Measurements from ENCODE around the gene SYCE1.
A peak's percentile ranks its signal among the peaks of the same experiment; 100 is the strongest.
"Not testable (repeated sequence)": the region's sequence is repeated elsewhere in the genome, so short reads cannot be mapped to it uniquely, and the experiment has no call there.

Gene SYCE1

DNA sequence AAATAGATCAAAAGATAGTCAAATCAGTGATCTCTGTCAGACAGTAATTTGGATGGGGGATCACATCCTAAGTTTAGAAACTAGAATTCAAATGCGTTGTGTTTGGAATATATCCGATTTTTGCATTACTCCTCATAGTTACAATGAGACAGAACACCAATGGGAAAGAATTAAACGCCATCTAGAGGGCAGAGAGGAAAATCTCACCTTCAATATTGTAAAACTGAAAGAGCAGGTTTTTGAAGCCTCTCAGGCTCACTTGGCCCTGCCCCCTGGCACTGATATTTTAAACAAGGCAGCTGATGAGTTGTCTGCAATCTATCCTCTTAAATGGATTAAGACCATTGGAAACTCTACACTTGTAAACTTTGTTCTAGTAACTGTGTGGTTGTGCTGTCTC is 43.5 kb upstream of the SYCE1 start:
- no peaks in the 10 kb centered on the region for H3K36me3 ChIP-seq (ENCODE audit: insufficient read depth, low read length)
- H4K20me1 ChIP-seq (ENCODE audit: insufficient read depth, low read length): no peaks in the 10 kb centered on the region
- H3K27ac ChIP-seq (ENCODE audit: low read length): no peak overlapping the region
- no peak overlapping the region for H3K9ac ChIP-seq (ENCODE audit: low read depth, low read length)
- no peaks in the 10 kb centered on the region for H3K4me1 ChIP-seq (ENCODE audit: insufficient read depth, low read length)
- ATAC-seq (ENCODE audit: insufficient read depth, low read depth): no peak
- no peaks in the 10 kb centered on the region for H3K79me2 ChIP-seq (ENCODE audit: insufficient read depth, low read length)
- H3K4me3 ChIP-seq (ENCODE audit: low read depth in 1 of 2, low read length in 2 of 2): no peak overlapping the region
- H3K27me3 ChIP-seq (ENCODE audit: insufficient read depth, low read length, poor library complexity): no peaks in the 10 kb centered on the region
- no peak for TF ChIP-seq EZH2 (IDR thresholded peaks at IDR 0.05; ENCODE audit: borderline replicate concordance, low read depth, low read length, severe bottlenecking)
- TF ChIP-seq, protein P1, sequence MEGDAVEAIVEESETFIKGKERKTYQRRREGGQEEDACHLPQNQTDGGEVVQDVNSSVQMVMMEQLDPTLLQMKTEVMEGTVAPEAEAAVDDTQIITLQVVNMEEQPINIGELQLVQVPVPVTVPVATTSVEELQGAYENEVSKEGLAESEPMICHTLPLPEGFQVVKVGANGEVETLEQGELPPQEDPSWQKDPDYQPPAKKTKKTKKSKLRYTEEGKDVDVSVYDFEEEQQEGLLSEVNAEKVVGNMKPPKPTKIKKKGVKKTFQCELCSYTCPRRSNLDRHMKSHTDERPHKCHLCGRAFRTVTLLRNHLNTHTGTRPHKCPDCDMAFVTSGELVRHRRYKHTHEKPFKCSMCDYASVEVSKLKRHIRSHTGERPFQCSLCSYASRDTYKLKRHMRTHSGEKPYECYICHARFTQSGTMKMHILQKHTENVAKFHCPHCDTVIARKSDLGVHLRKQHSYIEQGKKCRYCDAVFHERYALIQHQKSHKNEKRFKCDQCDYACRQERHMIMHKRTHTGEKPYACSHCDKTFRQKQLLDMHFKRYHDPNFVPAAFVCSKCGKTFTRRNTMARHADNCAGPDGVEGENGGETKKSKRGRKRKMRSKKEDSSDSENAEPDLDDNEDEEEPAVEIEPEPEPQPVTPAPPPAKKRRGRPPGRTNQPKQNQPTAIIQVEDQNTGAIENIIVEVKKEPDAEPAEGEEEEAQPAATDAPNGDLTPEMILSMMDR (IDR thresholded peaks at IDR 0.05; ENCODE audit: borderline replicate concordance, extremely low read depth, low read length, poor library complexity, severe bottlenecking): peak; percentile 63
- no peak overlapping the region for H2AFZ ChIP-seq (ENCODE audit: low read depth, low read length)
- H3K4me2 ChIP-seq (ENCODE audit: insufficient read depth, low read length): no peak overlapping the region
- H3K9me3 ChIP-seq (ENCODE audit: insufficient read depth, low read length, severe bottlenecking): peaks cover 15% of the 10 kb centered on the region
- no peak for DNase-seq

DNA sequence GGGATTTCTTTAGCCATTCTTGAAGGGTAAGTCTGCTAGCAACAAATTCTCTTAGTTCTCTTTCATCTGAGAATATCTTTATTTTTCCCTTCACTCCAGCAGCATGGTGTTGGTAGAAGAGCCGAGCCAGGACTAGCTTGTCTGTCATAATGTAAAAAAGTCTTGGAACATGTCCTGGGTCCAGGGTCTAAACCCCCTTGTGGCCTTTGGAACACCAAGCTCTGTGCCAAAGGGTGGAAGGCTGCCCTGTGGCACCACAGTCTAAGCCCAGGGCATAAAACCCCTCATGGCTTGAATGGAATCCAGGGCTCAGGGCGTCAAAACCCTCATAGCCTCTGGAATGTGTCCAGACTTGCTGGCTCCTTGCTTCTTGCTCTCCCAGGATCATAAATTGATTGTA is 38.1 kb upstream of the SYCE1 start:
- H3K4me2 ChIP-seq (ENCODE audit: insufficient read depth, low read length); ATAC-seq (ENCODE audit: insufficient read depth, low read depth); H2AFZ ChIP-seq (ENCODE audit: low read depth, low read length); H4K20me1 ChIP-seq (ENCODE audit: insufficient read depth, low read length); H3K27me3 ChIP-seq (ENCODE audit: insufficient read depth, low read length, poor library complexity); H3K4me3 ChIP-seq (ENCODE audit: low read depth in 1 of 2, low read length in 2 of 2); H3K4me1 ChIP-seq (ENCODE audit: insufficient read depth, low read length); H3K27ac ChIP-seq (ENCODE audit: low read length); DNase-seq; H3K36me3 ChIP-seq (ENCODE audit: insufficient read depth, low read length); H3K9ac ChIP-seq (ENCODE audit: low read depth, low read length); H3K79me2 ChIP-seq (ENCODE audit: insufficient read depth, low read length): not testable (repeated sequence)
- peaks cover 13% of the 10 kb centered on the region for H3K9me3 ChIP-seq (ENCODE audit: insufficient read depth, low read length, severe bottlenecking)

DNA sequence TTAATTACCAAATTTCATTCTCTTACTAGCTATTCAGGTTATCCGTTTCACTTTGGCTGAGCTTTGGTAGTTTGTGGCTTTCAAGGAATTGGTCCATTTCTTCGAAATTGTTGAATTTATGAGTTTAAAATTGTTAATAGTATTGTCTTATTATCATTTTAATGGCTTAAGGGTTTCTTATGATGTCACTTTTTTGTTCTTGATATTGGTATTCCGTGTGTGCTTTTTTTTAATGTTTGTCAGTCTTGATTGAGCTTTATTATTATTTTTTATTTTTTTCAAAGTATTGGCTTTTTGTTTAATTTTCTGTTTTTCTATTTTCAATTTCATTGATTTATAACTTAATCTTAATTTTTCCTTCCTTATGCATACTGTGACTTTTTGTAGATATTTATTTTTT is 35.3 kb upstream of the SYCE1 start:
- H3K27ac ChIP-seq (ENCODE audit: low read length): no peak overlapping the region
- no peak overlapping the region for H3K9ac ChIP-seq (ENCODE audit: low read depth, low read length)
- H3K4me1 ChIP-seq (ENCODE audit: insufficient read depth, low read length): no peaks in the 10 kb centered on the region
- no peaks in the 10 kb centered on the region for H4K20me1 ChIP-seq (ENCODE audit: insufficient read depth, low read length)
- H3K4me2 ChIP-seq (ENCODE audit: insufficient read depth, low read length): no peak overlapping the region
- DNase-seq (no peak), ATAC-seq (ENCODE audit: insufficient read depth, low read depth) (no peak)
- no peaks in the 10 kb centered on the region for H3K9me3 ChIP-seq (ENCODE audit: insufficient read depth, low read length, severe bottlenecking)
- no peaks in the 10 kb centered on the region for H3K36me3 ChIP-seq (ENCODE audit: insufficient read depth, low read length)
- H3K4me3 ChIP-seq (ENCODE audit: low read depth in 1 of 2, low read length in 2 of 2): no peak overlapping the region
- no peak overlapping the region for H2AFZ ChIP-seq (ENCODE audit: low read depth, low read length)
- TF ChIP-seq, protein P1 (IDR thresholded peaks at IDR 0.05; ENCODE audit: borderline replicate concordance, extremely low read depth, low read length, poor library complexity, severe bottlenecking): no peak
- no peak for TF ChIP-seq EZH2 (IDR thresholded peaks at IDR 0.05; ENCODE audit: borderline replicate concordance, low read depth, low read length, severe bottlenecking)
- no peaks in the 10 kb centered on the region for H3K79me2 ChIP-seq (ENCODE audit: insufficient read depth, low read length)
- peaks cover 6% of the 10 kb centered on the region for H3K27me3 ChIP-seq (ENCODE audit: insufficient read depth, low read length, poor library complexity)

DNA sequence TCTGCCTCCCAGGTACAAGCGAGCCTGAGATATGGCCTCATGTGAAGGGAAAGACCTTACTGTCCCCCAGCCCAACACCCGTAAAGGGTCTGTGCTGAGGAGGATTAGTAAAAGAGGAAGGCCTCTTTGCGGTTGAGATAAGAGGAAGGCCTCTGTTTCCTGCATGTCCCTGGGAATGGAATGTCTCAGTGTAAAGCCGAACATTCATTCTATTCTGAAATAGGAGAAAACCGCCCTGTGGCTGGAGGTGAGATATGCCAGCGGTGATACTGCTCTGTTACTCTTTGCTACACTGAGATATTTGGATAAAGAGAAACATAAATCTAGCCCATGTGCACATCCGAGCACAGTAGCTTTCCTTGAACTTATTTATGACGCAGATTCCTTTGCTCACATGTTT is 34.5 kb upstream of the SYCE1 start:
- H4K20me1 ChIP-seq (ENCODE audit: insufficient read depth, low read length); H3K9me3 ChIP-seq (ENCODE audit: insufficient read depth, low read length, severe bottlenecking); H3K4me3 ChIP-seq (ENCODE audit: low read depth in 1 of 2, low read length in 2 of 2); ATAC-seq (ENCODE audit: insufficient read depth, low read depth); H3K9ac ChIP-seq (ENCODE audit: low read depth, low read length); H3K27ac ChIP-seq (ENCODE audit: low read length); H3K36me3 ChIP-seq (ENCODE audit: insufficient read depth, low read length); DNase-seq; H3K79me2 ChIP-seq (ENCODE audit: insufficient read depth, low read length); H3K27me3 ChIP-seq (ENCODE audit: insufficient read depth, low read length, poor library complexity); H2AFZ ChIP-seq (ENCODE audit: low read depth, low read length); H3K4me2 ChIP-seq (ENCODE audit: insufficient read depth, low read length); H3K4me1 ChIP-seq (ENCODE audit: insufficient read depth, low read length): not testable (repeated sequence)

All from DND-41 (cell line).